Stimulated activated CD4-positive, alpha-beta T cell treated with anti-CD3 and anti-CD28 coated beads, Interleukin-12 subunit alpha, Interleukin-12 subunit beta, amount 100 ng/mL, for 48 hours (primary cell): Measurements from ENCODE around the gene WSCD2.

Source experiments
- DNase-seq, 3 donors: peaks; one replicate each; pipeline ENCODE4 v3.0.0-alpha.2; 2020; ENCODE audit warnings: low read depth in 2 of 3, low spot score in 1 of 3

The WSCD2 gene

GRCh38 chr12:108260039-108260438 is 131.0 kb downstream of the WSCD2 start:
- DNase-seq: no peak

- DNase-seq: no peak
These were observed 131.9 kb downstream of the WSCD2 start for GRCh38 chr12:108260969-108261368.

GRCh38 chr12:108265505-108265904 is 136.4 kb downstream of the WSCD2 start:
- DNase-seq: no peak

GRCh38 chr12:108266131-108266530 is 137.0 kb downstream of the WSCD2 start:
- no peak for DNase-seq

- no peak for DNase-seq
These were observed 138.4 kb downstream of the WSCD2 start for GRCh38 chr12:108267450-108267849.

- DNase-seq: no peak
These were observed 139.3 kb downstream of the WSCD2 start for GRCh38 chr12:108268397-108268796.

GRCh38 chr12:108269224-108269623 is 140.1 kb downstream of the WSCD2 start:
- DNase-seq: no peak

- DNase-seq: no peak
These were observed 141.2 kb downstream of the WSCD2 start for GRCh38 chr12:108270035-108270848.

GRCh38 chr12:108270849-108271143 is 141.7 kb downstream of the WSCD2 start:
- no peak for DNase-seq

GRCh38 chr12:108271951-108272872 is 143.1 kb downstream of the WSCD2 start:
- no peak for DNase-seq

GRCh38 chr12:108273217-108273616 is 144.1 kb downstream of the WSCD2 start:
- no peak for DNase-seq

- DNase-seq: no peak
These were observed 148.5 kb downstream of the WSCD2 start for GRCh38 chr12:108277613-108278012.

- DNase-seq: no peak
These were observed 153.1 kb downstream of the WSCD2 start for GRCh38 chr12:108282160-108282559.

- DNase-seq: no peak
These were observed 153.6 kb downstream of the WSCD2 start for GRCh38 chr12:108282676-108283075.

GRCh38 chr12:108284163-108284562 is 155.1 kb downstream of the WSCD2 start:
- no peak for DNase-seq

- no peak for DNase-seq
These were observed 155.9 kb downstream of the WSCD2 start for GRCh38 chr12:108285016-108285415.

GRCh38 chr12:108287227-108287626 is 158.1 kb downstream of the WSCD2 start:
- DNase-seq: no peak

- DNase-seq: no peak
These were observed 160.5 kb downstream of the WSCD2 start for GRCh38 chr12:108289350-108290161.

GRCh38 chr12:108295641-108296040 is 166.6 kb downstream of the WSCD2 start:
- DNase-seq: no peak

- DNase-seq: no peak
These were observed 167.9 kb downstream of the WSCD2 start for GRCh38 chr12:108296945-108297344.

- no peak for DNase-seq
These were observed 168.3 kb downstream of the WSCD2 start for GRCh38 chr12:108297424-108297823.
